Smooth muscle cell (in vitro differentiated cells): Measurements from ENCODE around the gene HSCB. TPM values are rescaled to one million over a fixed set of nuclear protein-coding genes. Genes with fewer than 3 reads are reported as not detected.
A peak's percentile ranks its signal among the peaks of the same experiment; 100 is the strongest.

Source experiments
- DNase-seq: peaks from one replicate; lab custom pipeline; 2025; ENCODE audit not compliant: unreplicated experiment; lab: John Stamatoyannopoulos, UW
- H2AFZ ChIP-seq: fragments of 200-600 bp; sonication (generic); 2 replicates; pipeline ENCODE4 v1.6.0; 2016; ENCODE audit warnings: antibody characterized with exemption, low read depth, mild to moderate bottlenecking
- H3F3A ChIP-seq: fragments of 200-600 bp; sonication (generic); 2 replicates; pipeline ENCODE4 v1.6.0; 2017; ENCODE audit warnings: antibody characterized with exemption, low read depth
- H3K27ac ChIP-seq: fragments of 200-600 bp; sonication (generic); 2 replicates; pipeline ENCODE4 v1.5.1; 2016; ENCODE audit warnings: low read depth, mild to moderate bottlenecking
- H3K27me3 ChIP-seq: fragments of 200-600 bp; sonication (generic); 2 replicates; pipeline ENCODE4 v1.6.1; 2016; ENCODE audit warnings: low read depth, mild to moderate bottlenecking
- H3K36me3 ChIP-seq: fragments of 200-600 bp; sonication (generic); 2 replicates; pipeline ENCODE4 v1.5.1; 2016; ENCODE audit warnings: low read depth
- H3K4me1 ChIP-seq: fragments of 200-600 bp; sonication (generic); 2 replicates; pipeline ENCODE4 v1.5.1; 2016; ENCODE audit warnings: low read depth
- H3K4me2 ChIP-seq: fragments of 200-600 bp; sonication (generic); 2 replicates; pipeline ENCODE4 v1.6.0; 2016; ENCODE audit warnings: mild to moderate bottlenecking
- H3K4me3 ChIP-seq: fragments of 200-600 bp; sonication (generic); 2 replicates; pipeline ENCODE4 v1.5.1; 2016; ENCODE audit warnings: mild to moderate bottlenecking
- H3K79me2 ChIP-seq: fragments of 200-600 bp; sonication (generic); 2 replicates; pipeline ENCODE4 v1.6.0; 2016; ENCODE audit warnings: low read depth, mild to moderate bottlenecking
- H3K9ac ChIP-seq: fragments of 200-600 bp; sonication (generic); 2 replicates; pipeline ENCODE4 v1.6.0; 2016; ENCODE audit warnings: low read depth
- H3K9me3 ChIP-seq: fragments of 200-600 bp; sonication (generic); replicated peaks from 2 replicates; pipeline ENCODE4 v1.5.1; 2016; ENCODE audit warnings: low read depth
- H4K20me1 ChIP-seq: fragments of 200-600 bp; sonication (generic); 2 replicates; pipeline ENCODE4 v1.6.0; 2016; ENCODE audit warnings: low read depth
- WGBS: methylation state at CpG from one replicate; pipeline ENCODE4 v1.1.7; 2016; ENCODE audit warnings: low lambda C conversion rate; 5-methylcytosine and 5-hydroxymethylcytosine counted together
- polyA plus RNA-seq: library from polyadenylated mRNA; unstranded; fragments of >200 nt; fragmentation: Nextera tagmentation; extraction: Ambion mirVana; gene quantifications from 2 replicates; pipeline ENCODE4 v1.2.1, GENCODE V29; 2016
- total RNA-seq: library from RNA; depleted of rRNA; stranded (reverse); fragments of >200 nt; gene quantifications from 2 replicates; pipeline ENCODE4 v1.2.3, GENCODE V29; 2014
- TF ChIP-seq, protein P1 (sequence below): fragments of 200-600 bp; sonication (generic); IDR thresholded peaks from 2 replicates; pipeline ENCODE4 v1.5.1; 2017; ENCODE audit warnings: borderline replicate concordance, mild to moderate bottlenecking, antibody characterized with exemption; ENCODE audit not compliant: insufficient read depth, poor library complexity, severe bottlenecking

HSCB gene
- total and polyA plus RNA-seq, 2 experiments from 2014 or later: 15.9 to 22.5 TPM

DNA sequence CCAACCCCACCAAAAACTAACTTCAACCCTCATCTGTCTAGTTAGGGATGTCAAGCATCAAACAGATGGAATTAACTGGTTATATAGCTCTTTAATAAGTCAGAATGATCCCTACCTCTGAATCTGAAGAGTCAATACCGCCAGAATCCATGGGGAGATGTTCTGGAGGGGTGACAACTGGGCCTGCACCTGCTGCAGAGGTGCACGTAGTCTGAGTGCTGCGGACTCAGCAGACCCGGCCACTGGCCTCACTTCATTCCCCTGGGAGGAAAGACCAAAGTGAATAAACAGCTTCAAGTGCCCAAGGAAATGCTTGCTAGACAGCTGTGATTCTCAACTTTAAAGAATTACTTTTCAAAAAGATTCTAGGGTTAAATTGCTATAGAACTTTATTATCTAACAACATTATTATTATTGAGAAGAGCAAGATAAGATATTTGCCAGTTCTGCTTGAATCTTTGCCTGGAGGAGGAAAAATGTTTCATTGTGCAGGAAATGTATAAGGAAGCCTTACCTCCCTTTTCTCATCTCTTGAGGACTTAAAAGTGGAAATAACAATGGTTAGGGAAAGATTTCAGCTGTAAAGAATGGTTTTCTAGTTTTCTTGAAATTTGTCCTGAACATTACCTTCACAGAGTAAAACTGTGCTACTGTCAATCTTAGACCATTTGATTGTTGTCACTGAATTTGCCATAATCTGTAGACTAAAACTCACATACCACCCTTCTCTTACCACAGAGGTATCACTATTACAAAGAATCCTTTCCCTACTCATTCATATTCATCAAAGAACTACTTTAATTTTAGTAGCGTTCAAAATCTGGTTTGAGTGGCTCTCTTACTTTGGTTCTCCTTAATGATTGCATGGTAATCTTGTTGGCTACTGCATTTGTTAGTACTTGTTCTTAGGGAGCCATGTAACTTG, 54.4 kb downstream of the HSCB start:
- Histone ChIP-seq H3K4me2 (peak overlapping the region; percentile 88), H3K27me3 (no peaks in the 10 kb centered on the region), H2AFZ (no peak overlapping the region), H3K27ac (peak overlapping the region; percentile 99), H3K9ac (no peak overlapping the region), H3K4me1 (peaks cover 12% of the 10 kb centered on the region), H3F3A (peaks cover 62% of the 10 kb centered on the region), H3K4me3 (no peak overlapping the region), H4K20me1 (peaks cover 75% of the 10 kb centered on the region), H3K79me2 (peaks cover 55% of the 10 kb centered on the region), H3K36me3 (peaks cover 26% of the 10 kb centered on the region), H3K9me3 (no peaks in the 10 kb centered on the region)
- TF ChIP-seq, protein P1, sequence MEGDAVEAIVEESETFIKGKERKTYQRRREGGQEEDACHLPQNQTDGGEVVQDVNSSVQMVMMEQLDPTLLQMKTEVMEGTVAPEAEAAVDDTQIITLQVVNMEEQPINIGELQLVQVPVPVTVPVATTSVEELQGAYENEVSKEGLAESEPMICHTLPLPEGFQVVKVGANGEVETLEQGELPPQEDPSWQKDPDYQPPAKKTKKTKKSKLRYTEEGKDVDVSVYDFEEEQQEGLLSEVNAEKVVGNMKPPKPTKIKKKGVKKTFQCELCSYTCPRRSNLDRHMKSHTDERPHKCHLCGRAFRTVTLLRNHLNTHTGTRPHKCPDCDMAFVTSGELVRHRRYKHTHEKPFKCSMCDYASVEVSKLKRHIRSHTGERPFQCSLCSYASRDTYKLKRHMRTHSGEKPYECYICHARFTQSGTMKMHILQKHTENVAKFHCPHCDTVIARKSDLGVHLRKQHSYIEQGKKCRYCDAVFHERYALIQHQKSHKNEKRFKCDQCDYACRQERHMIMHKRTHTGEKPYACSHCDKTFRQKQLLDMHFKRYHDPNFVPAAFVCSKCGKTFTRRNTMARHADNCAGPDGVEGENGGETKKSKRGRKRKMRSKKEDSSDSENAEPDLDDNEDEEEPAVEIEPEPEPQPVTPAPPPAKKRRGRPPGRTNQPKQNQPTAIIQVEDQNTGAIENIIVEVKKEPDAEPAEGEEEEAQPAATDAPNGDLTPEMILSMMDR: no peak
- no peak for DNase-seq
- 97% methylated on average over 5 of the region's 5 CpGs for WGBS

DNA sequence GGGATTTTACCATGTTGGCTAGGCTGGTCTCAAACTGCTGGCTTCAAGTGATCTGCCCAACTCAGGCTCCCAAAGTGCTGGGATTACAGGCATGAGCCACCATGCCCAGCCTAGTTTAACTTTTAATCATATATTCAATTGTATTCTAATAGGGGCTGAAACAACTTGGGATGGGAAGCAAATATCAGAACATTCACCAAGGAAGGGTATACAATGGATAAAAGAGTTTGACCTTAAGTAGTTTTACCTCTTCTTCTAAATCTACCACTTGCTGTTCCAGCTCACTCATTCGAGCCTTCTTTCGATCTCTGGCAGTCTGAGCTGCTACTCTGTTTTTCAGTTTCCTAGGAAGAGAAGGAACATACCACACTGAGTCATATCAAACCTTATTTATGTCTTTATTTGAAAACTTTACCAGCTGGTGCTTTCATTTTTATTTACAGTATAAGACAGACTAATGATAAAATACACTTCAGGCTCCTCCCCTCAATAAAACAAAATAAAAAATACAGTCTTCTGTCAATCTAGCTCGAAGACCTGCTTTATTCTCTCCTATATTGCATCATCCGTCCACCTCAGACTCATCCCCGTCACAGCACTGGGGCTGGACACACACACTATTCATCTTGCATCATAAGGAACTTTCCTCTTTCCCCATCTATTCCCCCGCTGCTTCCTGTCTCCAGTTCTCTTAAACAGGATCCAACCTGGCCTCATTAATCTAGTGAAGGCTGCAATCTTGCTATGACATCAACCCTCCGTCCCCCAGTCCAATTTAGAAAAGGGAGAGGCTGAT, 57.2 kb downstream of the HSCB start:
- Histone ChIP-seq H3K4me1 (peaks cover 12% of the 10 kb centered on the region), H3K4me3 (peak overlapping the region; percentile 97), H3F3A (peaks cover 45% of the 10 kb centered on the region), H2AFZ (no peak overlapping the region), H3K27me3 (no peaks in the 10 kb centered on the region), H4K20me1 (peaks cover 51% of the 10 kb centered on the region), H3K4me2 (peak overlapping the region; percentile 88), H3K9me3 (no peaks in the 10 kb centered on the region), H3K79me2 (peaks cover 66% of the 10 kb centered on the region), H3K9ac (peak overlapping the region; percentile 100), H3K36me3 (peaks cover 23% of the 10 kb centered on the region), H3K27ac (peak overlapping the region; percentile 99)
- DNase-seq: no peak
- 2% methylated on average over 7 of the region's 7 CpGs for WGBS
- TF ChIP-seq, protein P1: no peak

DNA sequence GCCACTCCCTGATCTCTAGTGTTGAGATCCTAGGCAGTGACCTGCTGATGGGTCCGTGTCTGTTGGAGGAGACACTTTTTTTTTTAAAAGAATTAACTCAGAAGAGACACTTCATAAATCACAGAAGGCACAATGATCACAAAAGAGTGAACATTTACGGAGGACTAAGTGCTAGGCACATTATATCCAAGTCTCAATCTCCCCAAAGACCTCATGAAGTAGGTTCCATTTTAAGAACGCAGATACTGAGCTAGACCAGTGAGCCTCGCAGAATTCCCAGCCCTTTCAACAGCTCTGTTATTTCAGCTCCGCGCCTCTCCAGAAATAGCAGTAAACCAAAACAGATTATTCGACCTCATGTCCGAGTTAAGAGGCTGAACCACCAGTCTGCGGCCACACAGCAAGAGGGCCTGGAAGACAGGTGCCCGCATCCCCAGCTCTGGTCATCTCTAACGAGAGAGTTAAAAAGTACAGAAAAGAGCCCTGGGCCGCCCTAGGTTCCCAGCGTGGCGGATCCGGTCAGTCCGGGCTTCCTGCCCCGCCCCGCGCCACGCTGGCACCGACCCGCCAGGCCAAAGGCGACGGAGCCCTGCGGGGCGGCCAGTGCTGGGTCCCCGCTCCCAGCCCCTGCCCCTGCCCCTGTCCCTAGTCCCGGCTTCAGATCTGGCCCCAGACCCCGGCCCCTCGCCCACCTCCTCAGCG, 57.9 kb downstream of the HSCB start:
- Histone ChIP-seq H3K9me3 (no peaks in the 10 kb centered on the region), H3F3A (peaks cover 38% of the 10 kb centered on the region), H4K20me1 (peaks cover 44% of the 10 kb centered on the region), H3K36me3 (peaks cover 18% of the 10 kb centered on the region), H3K4me1 (peaks cover 12% of the 10 kb centered on the region), H3K4me3 (peak overlapping the region; percentile 97), H3K27ac (peak overlapping the region; percentile 99), H3K9ac (peak overlapping the region; percentile 100), H3K27me3 (no peaks in the 10 kb centered on the region), H3K79me2 (peaks cover 63% of the 10 kb centered on the region), H3K4me2 (peak overlapping the region; percentile 88), H2AFZ (no peak overlapping the region)
- TF ChIP-seq, protein P1: no peak
- under 1% methylated on average over 29 of the region's 31 CpGs for WGBS
- peak; percentile 67 for DNase-seq
